Upper lobe of left lung (tissue), 6 donors: ENCODE data around the gene IRAG1. TPM values are rescaled to one million over a fixed set of nuclear protein-coding genes. Genes with fewer than 3 reads are reported as not detected.

Source experiments
- ATAC-seq, 2 donors: fragments of 200-7000 bp; cut with Tn5 transposase; one replicate each; pipeline ENCODE4 v1.9.1; 2022; ENCODE audit warnings: mild to moderate bottlenecking in 2 of 2, moderate library complexity in 2 of 2; ENCODE audit not compliant: low FRiP score in 2 of 2
- DNase-seq, 2 donors: peaks; one replicate each; pipeline ENCODE4 v3.0.0-alpha.2; 2019 to 2020
- H3K27ac ChIP-seq, 4 donors: fragments of 200-600 bp; sonication (generic); one replicate each; pipeline ENCODE4 v1.5.1; 2016 to 2019
- H3K27me3 ChIP-seq, 4 donors: fragments of 200-600 bp; sonication (generic); one replicate each; pipeline ENCODE4 v1.5.1; 2017 to 2019
- H3K36me3 ChIP-seq, 4 donors: fragments of 200-600 bp; sonication (generic); one replicate each; pipeline ENCODE4 v1.5.1; 2016 to 2019
- H3K4me1 ChIP-seq, 4 donors: fragments of 200-600 bp; sonication (generic); one replicate each; pipeline ENCODE4 v1.5.1; 2018 to 2019
- H3K4me3 ChIP-seq, 4 donors: fragments of 200-600 bp; sonication (generic); one replicate each; pipeline ENCODE4 v1.5.1; 2017 to 2019; ENCODE audit warnings: mild to moderate bottlenecking in 2 of 4, moderate library complexity in 1 of 4
- H3K9me3 ChIP-seq, 4 donors: fragments of 200-600 bp; sonication (generic); one replicate each; pipeline ENCODE4 v1.5.1; 2018 to 2019
- CTCF ChIP-seq, 6 experiments: fragments of 450-650 bp in 4 of 6; fragments of 200-600 bp in 2 of 6; sonication (generic) in 2 of 6; IDR thresholded peaks; one replicate each; pipeline ENCODE4 v1.5.1; 2016 to 2019; ENCODE audit warnings: antibody characterized with exemption in 6 of 6
- EP300 ChIP-seq, 4 donors: sonication (generic); formaldehyde crosslinking; IDR thresholded peaks; one replicate each; pipeline ENCODE4 v1.5.1; 2017; ENCODE audit warnings: antibody characterized with exemption in 4 of 4, control low read depth in 2 of 4
- POLR2A ChIP-seq, 4 donors: fragments of 450-650 bp; IDR thresholded peaks; one replicate each; pipeline ENCODE4 v1.5.1; 2016 to 2017; ENCODE audit warnings: antibody characterized with exemption in 4 of 4, mild to moderate bottlenecking in 2 of 4
- POLR2AphosphoS5 ChIP-seq, 2 donors: sonication (generic); formaldehyde crosslinking; IDR thresholded peaks; one replicate each; pipeline ENCODE4 v1.5.1; 2017; ENCODE audit warnings: antibody characterized with exemption in 2 of 2
- WGBS, 2 donors: methylation state at CpG; one replicate each; pipeline ENCODE4 v1.1.5; 2017 to 2018; 5-methylcytosine and 5-hydroxymethylcytosine counted together
- total RNA-seq, 6 donors: library from RNA; depleted of rRNA in 4 of 6; stranded (reverse); fragments of >200 nt in 4 of 6; gene quantifications; one replicate each; pipeline versions ENCODE4 v1.1.0 to v1.2.1, GENCODE V29; 2016 to 2021
- donor health status: DM: no; HTN: no; CAD: no; lungs with moderate emphysema.
- donor health status: DM: no; HTN: yes; CAD: no; lungs with severe emphysema.

Gene IRAG1
- total RNA-seq, 6 donors from 2014 or later = 2.4 to 16.3 (median 7.5) TPM

GRCh38 chr11:10676919-10677318, 16.6 kb downstream of the IRAG1 start:
- no peak for ATAC-seq
- no peaks in the 10 kb centered on the region for H3K9me3 ChIP-seq
- no peaks in the 10 kb centered on the region for H3K36me3 ChIP-seq
- no peak for DNase-seq
- TF ChIP-seq EP300 (IDR thresholded peaks at IDR 0.05) (no peak), POLR2A (IDR thresholded peaks at IDR 0.05) (no peak), CTCF (IDR thresholded peaks at IDR 0.05) (no peak), POLR2AphosphoS5 (IDR thresholded peaks at IDR 0.05) (no peak)
- no peak overlapping the region for H3K4me3 ChIP-seq
- H3K4me1 ChIP-seq = peaks cover 24 to 25% (median 25%) of the 10 kb centered on the region in 4 donors
- no peak overlapping the region for H3K27ac ChIP-seq
- H3K27me3 ChIP-seq = no peaks in the 10 kb centered on the region
- 75 to 78% methylated on average over 3 of the region's 3 CpGs for WGBS, 2 donors

GRCh38 chr11:10674911-10675440, 18.6 kb downstream of the IRAG1 start:
- peak overlapping the region in 1 of 4 donors; percentile 23 for H3K4me3 ChIP-seq
- H3K27me3 ChIP-seq = no peaks in the 10 kb centered on the region
- H3K9me3 ChIP-seq = no peaks in the 10 kb centered on the region
- DNase-seq (peak; percentile 15 to 39), ATAC-seq (peak; percentile 56 to 77)
- peaks cover 25 to 29% (median 27%) of the 10 kb centered on the region in 4 donors for H3K4me1 ChIP-seq
- no peaks in the 10 kb centered on the region for H3K36me3 ChIP-seq
- WGBS, 2 donors = 21 to 46% methylated on average over 6 to 9 of the region's 10 CpGs
- H3K27ac ChIP-seq = peak overlapping the region; percentile 47 to 79 (median 73)
- no peak for TF ChIP-seq EP300 (IDR thresholded peaks at IDR 0.05)
- TF ChIP-seq CTCF (IDR thresholded peaks at IDR 0.05) = no peak
- no peak for TF ChIP-seq POLR2A (IDR thresholded peaks at IDR 0.05)
- no peak for TF ChIP-seq POLR2AphosphoS5 (IDR thresholded peaks at IDR 0.05)

GRCh38 chr11:10674440-10674855, 19.1 kb downstream of the IRAG1 start:
- TF ChIP-seq POLR2AphosphoS5 (IDR thresholded peaks at IDR 0.05) = no peak
- no peak for TF ChIP-seq POLR2A (IDR thresholded peaks at IDR 0.05)
- TF ChIP-seq CTCF (IDR thresholded peaks at IDR 0.05) = no peak
- TF ChIP-seq EP300 (IDR thresholded peaks at IDR 0.05) = no peak
- no peak for DNase-seq
- no peaks in the 10 kb centered on the region for H3K36me3 ChIP-seq
- no peaks in the 10 kb centered on the region for H3K9me3 ChIP-seq
- peaks cover 25 to 34% (median 32%) of the 10 kb centered on the region in 4 donors for H3K4me1 ChIP-seq
- H3K27me3 ChIP-seq = no peaks in the 10 kb centered on the region
- peak; percentile 7 to 55 for ATAC-seq
- peak overlapping the region; percentile 47 to 79 (median 73) for H3K27ac ChIP-seq
- peak overlapping the region in 1 of 4 donors; percentile 23 for H3K4me3 ChIP-seq
- 19 to 32% methylated on average over 5 to 6 of the region's 6 CpGs for WGBS, 2 donors

GRCh38 chr11:10673501-10674062, 20.0 kb downstream of the IRAG1 start:
- no peaks in the 10 kb centered on the region for H3K9me3 ChIP-seq
- 39 to 44% methylated on average over 6 of the region's 6 CpGs for WGBS, 2 donors

More at GRCh38 chr11:10673501-10674062, 20.0 kb downstream of the IRAG1 start:
- Histone ChIP-seq H3K27ac (peak overlapping the region in 1 of 4 donors; percentile 77), H3K27me3 (no peaks in the 10 kb centered on the region), H3K4me3 (no peak overlapping the region), H3K4me1 (peaks cover 28 to 42% (median 39%) of the 10 kb centered on the region in 4 donors), H3K36me3 (no peaks in the 10 kb centered on the region)
- no peak for DNase-seq
- ATAC-seq = no peak
- no peak for TF ChIP-seq POLR2A (IDR thresholded peaks at IDR 0.05)
- no peak for TF ChIP-seq CTCF (IDR thresholded peaks at IDR 0.05)
- TF ChIP-seq EP300 (IDR thresholded peaks at IDR 0.05) = no peak
- TF ChIP-seq POLR2AphosphoS5 (IDR thresholded peaks at IDR 0.05) = no peak
